HG03558 (cell line): Measurements from ENCODE around the gene CHRNB2.
"Not testable (repeated sequence)": the region's sequence is repeated elsewhere in the genome, so short reads cannot be mapped to it uniquely, and the experiment has no call there.

Experiments used
- ATAC-seq: cut with Tn5 transposase; IDR thresholded peaks from one replicate; pipeline ENCODE4 v1.9.1; 2021; ENCODE audit warnings: moderate number of reproducible peaks; ENCODE audit not compliant: unreplicated experiment; ENCODE audit errors: extremely low read depth

Gene CHRNB2

GRCh38 chr1:154567386-154568156 is at the start of gene CHRNB2:
TSS of gene CHRNB2 (plus strand) at chr1:154567778. CDS start at chr1:154568045, 267 bp downstream.
- ATAC-seq = no peak

- no peak for ATAC-seq
These were observed 48.0 kb upstream of the CHRNB2 start for GRCh38 chr1:154519591-154519991.

GRCh38 chr1:154520333-154520732 is 47.2 kb upstream of the CHRNB2 start:
- no peak for ATAC-seq

- no peak for ATAC-seq
These were observed 45.9 kb upstream of the CHRNB2 start for GRCh38 chr1:154521695-154522094.

GRCh38 chr1:154524881-154525280 is 42.7 kb upstream of the CHRNB2 start:
- no peak for ATAC-seq

GRCh38 chr1:154527192-154527591 is 40.4 kb upstream of the CHRNB2 start:
- ATAC-seq = no peak

GRCh38 chr1:154529308-154529707 is 38.3 kb upstream of the CHRNB2 start:
- no peak for ATAC-seq

- not testable (repeated sequence) for ATAC-seq
These were observed 35.6 kb upstream of the CHRNB2 start for GRCh38 chr1:154531950-154532349.

GRCh38 chr1:154533952-154534844 is 33.4 kb upstream of the CHRNB2 start:
- ATAC-seq = no peak

- no peak for ATAC-seq
These were observed 31.0 kb upstream of the CHRNB2 start for GRCh38 chr1:154536570-154536969.

- no peak for ATAC-seq
These were observed 27.8 kb upstream of the CHRNB2 start for GRCh38 chr1:154539486-154540483.

GRCh38 chr1:154541231-154541630 is 26.3 kb upstream of the CHRNB2 start:
- no peak for ATAC-seq

- no peak for ATAC-seq
These were observed 21.1 kb upstream of the CHRNB2 start for GRCh38 chr1:154546264-154547063.

- no peak for ATAC-seq
These were observed 20.4 kb upstream of the CHRNB2 start for GRCh38 chr1:154547105-154547732.

GRCh38 chr1:154548028-154548427 is 19.6 kb upstream of the CHRNB2 start:
- no peak for ATAC-seq

GRCh38 chr1:154549202-154549770 is 18.3 kb upstream of the CHRNB2 start:
- ATAC-seq = no peak

- no peak for ATAC-seq
These were observed 17.5 kb upstream of the CHRNB2 start for GRCh38 chr1:154550070-154550469.

GRCh38 chr1:154550657-154551056 is 16.9 kb upstream of the CHRNB2 start:
- ATAC-seq = no peak

- no peak for ATAC-seq
These were observed 16.1 kb upstream of the CHRNB2 start for GRCh38 chr1:154551474-154551873.
